GM12874 (cell line): ENCODE measurements around the gene HES5.

Experiments
- TF ChIP-seq, protein P1 (sequence below): IDR thresholded peaks from 2 replicates; pipeline ENCODE4 v1.5.1; 2011; ENCODE audit warnings: low read depth, mild to moderate bottlenecking, control low read depth, low read length, moderate library complexity; ENCODE audit not compliant: insufficient read depth

The HES5 gene

DNA sequence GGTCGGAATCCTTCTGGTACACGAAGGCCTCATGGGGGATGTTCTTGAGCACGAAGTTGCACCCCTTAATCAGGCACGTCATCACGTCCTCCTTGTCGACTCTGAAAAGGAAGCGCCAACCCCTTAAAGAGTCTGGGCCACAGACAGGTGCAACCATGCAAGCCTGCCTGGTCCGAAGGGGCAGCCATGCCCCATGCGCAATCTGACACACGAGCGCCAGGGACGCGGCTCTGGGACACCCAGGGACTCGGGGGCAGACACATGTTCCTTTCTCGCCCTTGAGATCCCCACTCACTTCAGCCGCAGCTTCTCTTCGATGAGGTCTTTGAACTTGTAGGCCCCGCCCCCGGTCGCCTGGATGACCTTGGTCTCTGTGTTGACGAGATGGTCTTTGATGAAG lies 9.3 kb downstream of the HES5 start:
- TF ChIP-seq, protein P1, sequence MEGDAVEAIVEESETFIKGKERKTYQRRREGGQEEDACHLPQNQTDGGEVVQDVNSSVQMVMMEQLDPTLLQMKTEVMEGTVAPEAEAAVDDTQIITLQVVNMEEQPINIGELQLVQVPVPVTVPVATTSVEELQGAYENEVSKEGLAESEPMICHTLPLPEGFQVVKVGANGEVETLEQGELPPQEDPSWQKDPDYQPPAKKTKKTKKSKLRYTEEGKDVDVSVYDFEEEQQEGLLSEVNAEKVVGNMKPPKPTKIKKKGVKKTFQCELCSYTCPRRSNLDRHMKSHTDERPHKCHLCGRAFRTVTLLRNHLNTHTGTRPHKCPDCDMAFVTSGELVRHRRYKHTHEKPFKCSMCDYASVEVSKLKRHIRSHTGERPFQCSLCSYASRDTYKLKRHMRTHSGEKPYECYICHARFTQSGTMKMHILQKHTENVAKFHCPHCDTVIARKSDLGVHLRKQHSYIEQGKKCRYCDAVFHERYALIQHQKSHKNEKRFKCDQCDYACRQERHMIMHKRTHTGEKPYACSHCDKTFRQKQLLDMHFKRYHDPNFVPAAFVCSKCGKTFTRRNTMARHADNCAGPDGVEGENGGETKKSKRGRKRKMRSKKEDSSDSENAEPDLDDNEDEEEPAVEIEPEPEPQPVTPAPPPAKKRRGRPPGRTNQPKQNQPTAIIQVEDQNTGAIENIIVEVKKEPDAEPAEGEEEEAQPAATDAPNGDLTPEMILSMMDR: no peak

DNA sequence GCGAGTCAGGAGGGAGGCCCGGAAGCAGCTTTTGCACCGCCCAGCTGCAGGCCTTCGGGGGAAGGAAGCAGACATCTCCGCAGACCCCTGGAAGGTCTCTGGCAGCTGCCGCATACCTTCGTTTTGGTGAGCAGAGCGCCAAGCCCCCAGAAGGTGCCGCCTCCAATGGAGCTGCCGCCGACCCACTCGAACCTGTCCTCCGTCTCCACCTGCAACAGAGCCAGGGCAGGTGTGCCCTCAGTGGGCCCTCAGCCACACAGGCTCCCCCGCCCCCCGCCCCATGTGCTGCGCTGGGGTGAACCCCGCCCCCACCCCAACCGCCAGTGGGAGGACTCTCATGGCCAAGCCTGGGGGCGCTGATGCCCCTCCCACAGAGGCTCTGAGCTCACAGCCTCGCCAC lies 9.9 kb downstream of the HES5 start:
- TF ChIP-seq, protein P1: no peak

DNA sequence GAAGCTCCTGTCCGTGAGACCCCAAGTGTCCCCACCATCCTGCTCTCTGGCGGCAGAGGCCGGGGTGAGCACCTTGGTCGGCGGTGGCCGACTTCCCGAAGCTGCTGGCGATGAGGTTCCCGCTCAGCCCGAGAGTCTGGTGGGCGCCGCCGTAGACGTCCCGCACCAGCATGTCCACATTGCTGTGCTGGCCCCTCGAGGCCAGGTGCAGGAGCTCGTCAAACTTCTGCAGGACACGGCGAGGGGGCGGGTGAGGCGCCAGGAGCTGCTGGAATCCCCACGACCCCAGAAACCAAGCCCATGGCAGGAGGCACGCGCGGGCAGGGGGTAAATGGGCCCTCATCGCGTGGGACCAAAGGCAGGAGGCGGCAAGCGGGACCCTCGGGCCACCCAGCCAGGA lies 10.3 kb downstream of the HES5 start:
- TF ChIP-seq, protein P1: no peak

GRCh38 chr1:2519029-2519685 lies 10.9 kb downstream of the HES5 start:
- TF ChIP-seq, protein P1: no peak

DNA sequence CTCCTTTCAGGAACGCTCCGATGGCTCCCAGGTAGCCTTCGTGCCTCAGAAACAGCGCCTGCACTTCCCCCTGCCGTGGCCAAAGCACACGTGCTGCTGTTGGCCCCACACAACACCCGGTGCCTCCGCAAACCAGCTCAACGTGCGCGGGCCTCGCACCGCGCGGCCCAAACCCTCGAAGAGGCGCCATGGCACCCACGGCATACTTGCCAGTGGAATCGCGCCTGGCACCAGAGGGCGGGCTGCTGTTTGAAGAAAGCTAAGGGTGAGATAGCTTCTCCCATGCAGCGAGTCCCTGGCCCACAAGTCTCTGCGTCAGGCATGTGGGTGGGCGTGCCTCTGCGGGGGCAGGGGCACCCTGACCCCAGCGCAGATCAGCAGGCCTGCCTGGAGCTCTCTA lies 11.5 kb downstream of the HES5 start:
- TF ChIP-seq, protein P1: no peak

DNA sequence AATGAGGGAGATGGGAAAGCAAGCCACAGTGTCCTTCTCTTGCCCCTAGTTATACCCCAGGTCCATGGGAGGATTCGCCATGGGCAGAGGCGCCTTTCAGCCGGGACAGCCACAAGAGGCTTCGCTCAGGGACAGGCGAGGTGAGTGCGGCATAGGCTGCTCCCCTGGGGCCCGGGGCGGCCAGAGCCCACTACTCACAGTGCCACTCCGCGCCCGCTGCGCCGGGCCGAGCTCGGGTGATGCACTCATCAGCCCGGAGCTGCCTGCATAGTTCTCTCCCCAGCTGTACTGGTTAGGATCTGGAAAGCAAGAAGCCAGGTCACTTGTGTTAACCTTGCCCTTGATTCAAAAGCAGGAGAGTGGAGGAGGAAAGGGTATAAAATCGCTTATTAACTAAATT lies 12.1 kb downstream of the HES5 start:
- TF ChIP-seq, protein P1: no peak

GRCh38 chr1:2516946-2517345 lies 13.1 kb downstream of the HES5 start:
- TF ChIP-seq, protein P1: no peak
